CD4-positive, CD25-positive, alpha-beta regulatory T cell (primary cell): ENCODE data around the gene TEKT4. TPM values are rescaled to one million over a fixed set of nuclear protein-coding genes. Genes with fewer than 3 reads are reported as not detected.
"Not testable (repeated sequence)": the region's sequence is repeated elsewhere in the genome, so short reads cannot be mapped to it uniquely, and the experiment has no call there.

Experiments
- ATAC-seq, 2 donors: fragments of 150-1000 bp; cut with Tn5 transposase; one replicate each; pipeline ENCODE4 v1.10.0; 2021; ENCODE audit warnings: low read depth in 2 of 2, moderate number of reproducible peaks in 2 of 2, moderate library complexity in 1 of 2
- DNase-seq, 3 donors: peaks; one replicate each; pipeline versions ENCODE4 v3.0.0 to v3.0.0-alpha.2; 2012 to 2022; ENCODE audit warnings: mixed read lengths in 1 of 3
- H3K27ac ChIP-seq: one replicate; pipeline ENCODE4 v1.7.0; 2013; ENCODE audit warnings: mild to moderate bottlenecking, low read length; ENCODE audit not compliant: insufficient read depth, poor library complexity, severe bottlenecking
- H3K27me3 ChIP-seq: one replicate; pipeline ENCODE4 v1.7.0; 2013; ENCODE audit warnings: low read length; ENCODE audit not compliant: control insufficient read depth, insufficient read depth
- H3K36me3 ChIP-seq: one replicate; pipeline ENCODE4 v1.7.0; 2013; ENCODE audit warnings: mild to moderate bottlenecking, low read length, moderate library complexity; ENCODE audit not compliant: control insufficient read depth, insufficient read depth
- H3K4me1 ChIP-seq: 2 replicates; pipeline ENCODE4 v1.7.0; 2013; ENCODE audit warnings: mild to moderate bottlenecking, low read length; ENCODE audit not compliant: insufficient read depth, control insufficient read depth, poor library complexity, severe bottlenecking
- H3K4me3 ChIP-seq: one replicate; pipeline ENCODE4 v1.7.0; 2013; ENCODE audit warnings: low read depth, mild to moderate bottlenecking, low read length, moderate library complexity
- H3K9me3 ChIP-seq, 2 experiments: 1 replicate in 1 of 2; 2 replicates in 1 of 2; pipeline ENCODE4 v1.7.0; 2013; ENCODE audit warnings: low read length in 2 of 2, mild to moderate bottlenecking in 1 of 2, moderate library complexity in 1 of 2; ENCODE audit not compliant: control insufficient read depth in 2 of 2
- H3K27ac Mint-ChIP-seq, 3 donors: one replicate each; pipeline ENCODE4 v1.8.0; 2020 to 2022; ENCODE audit warnings: mild to moderate bottlenecking in 3 of 3, mixed read lengths in 3 of 3, moderate library complexity in 2 of 3
- H3K27me3 Mint-ChIP-seq: one replicate; pipeline ENCODE4 v1.8.0; 2022; ENCODE audit warnings: mild to moderate bottlenecking, mixed read lengths
- H3K36me3 Mint-ChIP-seq: one replicate; pipeline ENCODE4 v1.8.0; 2020; ENCODE audit warnings: mixed read lengths
- H3K4me1 Mint-ChIP-seq, 4 donors: one replicate each; pipeline ENCODE4 v1.8.0; 2020 to 2022; ENCODE audit warnings: mixed read lengths in 4 of 4, mild to moderate bottlenecking in 1 of 4
- H3K4me3 Mint-ChIP-seq, 4 donors: one replicate each; pipeline ENCODE4 v1.8.0; 2020 to 2022; ENCODE audit warnings: mild to moderate bottlenecking in 4 of 4, mixed read lengths in 4 of 4, moderate library complexity in 3 of 4
- H3K9me3 Mint-ChIP-seq, 7 donors: one replicate each; pipeline ENCODE4 v1.8.0; 2020 to 2022; ENCODE audit warnings: mixed read lengths in 7 of 7, mild to moderate bottlenecking in 3 of 7, moderate library complexity in 2 of 7
- polyA plus RNA-seq, 4 donors: library from polyadenylated mRNA; unstranded; fragments of 300-500 nt; fragmentation: Illumina TruSeq; gene quantifications; one replicate each; pipeline ENCODE4 v1.2.3, GENCODE V29; 2021
- total RNA-seq: library from RNA; stranded (reverse); gene quantifications from one replicate; pipeline ENCODE4 v1.2.3, GENCODE V29; 2022

Gene TEKT4
- total and polyA plus RNA-seq, 5 donors from 2014 or later, result not detected

DNA sequence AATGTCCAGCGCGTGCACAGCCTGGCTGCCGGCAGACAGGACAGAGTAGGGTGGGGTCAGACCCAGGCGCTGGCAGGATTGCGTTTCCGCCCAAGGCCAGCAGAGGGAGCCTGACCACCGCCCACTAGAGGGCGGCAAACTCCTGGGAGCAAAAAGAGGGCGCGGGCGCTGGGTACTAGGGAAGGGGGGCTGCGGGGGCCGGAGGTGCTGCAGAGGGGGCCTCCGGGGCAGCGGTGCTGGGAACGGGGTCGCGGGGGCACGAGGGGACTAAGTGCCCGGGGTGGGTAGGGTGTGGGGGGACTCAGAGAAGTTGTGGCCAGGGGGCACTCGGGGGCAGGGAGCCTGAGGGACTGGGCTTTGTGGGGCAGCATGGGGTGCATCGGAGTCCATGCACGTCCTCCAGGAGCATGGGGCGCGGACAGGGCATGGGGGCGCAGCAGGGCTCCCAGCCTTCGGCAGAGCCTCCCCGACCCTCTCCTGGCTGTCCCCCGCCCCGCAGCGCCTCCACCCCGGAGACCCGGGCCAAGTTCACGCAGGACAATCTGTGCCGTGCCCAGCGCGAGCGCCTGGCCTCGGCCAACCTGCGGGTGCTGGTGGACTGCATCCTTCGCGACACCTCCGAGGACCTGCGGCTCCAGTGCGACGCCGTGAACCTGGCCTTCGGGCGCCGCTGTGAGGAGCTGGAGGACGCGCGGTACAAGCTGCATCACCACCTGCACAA lies 3.2 kb downstream of the TEKT4 start:
- Mint-ChIP-seq H3K27me3 (no peaks in the 10 kb centered on the region), H3K36me3 (no peaks in the 10 kb centered on the region), H3K4me3 (no peak overlapping the region), H3K9me3 (peaks cover 0 to 1% (median 0%) of the 10 kb centered on the region in 7 donors), H3K27ac (no peak overlapping the region), H3K4me1 (peaks cover 0 to 5% (median 0%) of the 10 kb centered on the region in 4 donors)
- no peaks in the 10 kb centered on the region for H3K36me3 ChIP-seq
- DNase-seq, result peak; percentile 17 to 59 (median 42)
- H3K4me1 ChIP-seq, result no peaks in the 10 kb centered on the region
- H3K27ac ChIP-seq, result no peak overlapping the region
- no peak overlapping the region for H3K4me3 ChIP-seq
- ATAC-seq, result peak; percentile 56 to 68
- no peaks in the 10 kb centered on the region for H3K27me3 ChIP-seq
- H3K9me3 ChIP-seq, result no peaks in the 10 kb centered on the region

DNA sequence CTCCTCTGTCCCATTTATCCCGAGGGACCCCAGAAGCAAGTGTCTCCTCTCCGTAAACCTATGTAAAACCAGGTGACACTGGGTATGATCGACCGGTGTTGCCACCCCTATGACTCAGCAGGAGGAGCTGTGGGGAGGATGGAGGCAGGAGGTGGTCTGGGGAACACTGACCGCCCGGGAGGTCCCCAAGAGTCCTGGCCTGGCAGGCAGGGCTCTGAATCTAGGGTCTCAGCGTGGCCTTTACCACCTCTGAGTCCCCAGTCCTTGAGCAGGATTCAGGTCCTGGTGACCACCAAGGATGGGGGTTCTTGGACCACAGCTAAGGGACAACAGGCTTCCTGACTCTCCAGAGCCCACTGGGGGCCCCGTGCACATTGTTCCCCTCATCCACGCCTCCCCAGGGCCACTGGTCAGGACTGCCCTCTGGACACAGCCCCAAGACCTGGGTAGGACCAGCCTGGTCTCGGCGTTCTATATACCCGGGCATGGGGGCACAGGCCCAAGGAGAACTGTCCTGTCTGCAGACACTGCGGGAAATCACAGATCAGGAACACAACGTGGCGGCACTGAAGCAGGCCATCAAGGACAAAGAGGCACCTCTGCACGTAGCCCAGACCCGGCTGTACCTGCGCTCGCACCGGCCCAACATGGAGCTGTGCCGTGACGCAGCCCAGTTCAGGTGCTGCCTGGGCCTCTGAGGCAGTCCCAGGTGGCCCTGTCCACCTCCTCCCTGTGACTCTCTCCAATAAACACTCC lies 4.0 kb downstream of the TEKT4 start:
- Mint-ChIP-seq H3K36me3 (no peaks in the 10 kb centered on the region), H3K9me3 (peaks cover 0 to 1% (median 0%) of the 10 kb centered on the region in 7 donors), H3K27me3 (no peaks in the 10 kb centered on the region), H3K4me1 (peaks cover 0 to 5% (median 0%) of the 10 kb centered on the region in 4 donors), H3K4me3 (no peak overlapping the region), H3K27ac (no peak overlapping the region)
- Histone ChIP-seq H3K36me3 (no peaks in the 10 kb centered on the region), H3K4me3 (no peak overlapping the region), H3K4me1 (no peaks in the 10 kb centered on the region), H3K9me3 (no peaks in the 10 kb centered on the region), H3K27me3 (no peaks in the 10 kb centered on the region), H3K27ac (no peak overlapping the region)
- ATAC-seq (no peak), DNase-seq (no peak)

DNA sequence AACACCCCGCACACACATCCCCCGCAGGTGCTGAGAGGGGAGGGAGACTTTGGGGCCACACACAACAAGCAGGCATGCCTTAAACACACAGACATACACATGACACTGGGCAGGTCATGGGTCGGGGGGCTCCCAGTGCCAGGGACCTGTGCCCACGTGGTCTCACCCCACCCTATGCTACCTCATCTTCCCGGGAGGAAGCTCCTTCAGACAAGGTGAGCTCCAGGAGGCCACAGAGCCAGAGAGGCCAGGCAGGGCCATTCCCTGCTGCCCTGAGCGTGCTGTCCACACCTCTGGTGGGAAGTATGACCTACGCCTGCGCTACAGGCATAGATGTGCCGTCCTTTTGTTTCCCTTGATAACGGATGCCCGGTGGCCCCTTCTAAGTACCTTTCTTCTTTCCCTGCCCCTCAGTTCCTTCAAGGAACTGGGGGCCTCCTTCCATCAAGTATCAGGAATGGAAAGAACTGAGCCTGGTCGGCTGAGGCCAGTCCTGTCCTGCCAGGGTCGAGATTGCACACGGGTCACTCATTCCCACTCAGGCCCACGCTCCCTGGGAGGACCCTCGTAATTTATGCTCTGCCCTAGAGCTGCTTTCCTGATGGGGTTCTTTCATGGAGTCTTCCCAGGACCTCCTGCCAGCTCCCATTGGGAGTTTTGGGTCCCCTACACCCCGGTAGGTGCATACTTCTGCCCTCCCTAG lies 4.7 kb downstream of the TEKT4 start:
- Mint-ChIP-seq H3K4me1 (peaks cover 0 to 5% (median 0%) of the 10 kb centered on the region in 4 donors), H3K4me3 (no peak overlapping the region), H3K36me3 (no peaks in the 10 kb centered on the region), H3K9me3 (peaks cover 0 to 1% (median 0%) of the 10 kb centered on the region in 7 donors), H3K27ac (no peak overlapping the region), H3K27me3 (no peaks in the 10 kb centered on the region)
- no peaks in the 10 kb centered on the region for H3K36me3 ChIP-seq
- H3K4me1 ChIP-seq, result no peaks in the 10 kb centered on the region
- no peaks in the 10 kb centered on the region for H3K9me3 ChIP-seq
- H3K27me3 ChIP-seq, result no peaks in the 10 kb centered on the region
- H3K4me3 ChIP-seq, result no peak overlapping the region
- no peak for ATAC-seq
- no peak for DNase-seq
- H3K27ac ChIP-seq, result no peak overlapping the region

DNA sequence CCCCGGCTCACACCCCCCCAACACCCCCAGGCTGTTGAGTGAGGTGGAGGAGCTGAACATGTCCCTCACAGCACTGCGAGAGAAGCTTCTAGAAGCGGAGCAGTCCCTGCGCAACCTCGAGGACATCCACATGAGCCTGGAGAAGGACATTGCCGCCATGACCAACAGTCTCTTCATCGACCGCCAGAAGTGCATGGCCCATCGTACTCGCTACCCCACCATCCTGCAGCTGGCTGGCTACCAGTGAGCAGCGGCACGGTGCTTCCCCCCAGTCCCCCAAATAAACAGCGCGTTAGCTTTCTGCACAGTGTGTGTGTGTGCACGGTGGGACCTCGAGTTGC lies 5.3 kb downstream of the TEKT4 start:
- Mint-ChIP-seq H3K36me3 (no peaks in the 10 kb centered on the region), H3K9me3 (peaks cover 0 to under 1% (median 0%) of the 10 kb centered on the region in 7 donors)

DNA sequence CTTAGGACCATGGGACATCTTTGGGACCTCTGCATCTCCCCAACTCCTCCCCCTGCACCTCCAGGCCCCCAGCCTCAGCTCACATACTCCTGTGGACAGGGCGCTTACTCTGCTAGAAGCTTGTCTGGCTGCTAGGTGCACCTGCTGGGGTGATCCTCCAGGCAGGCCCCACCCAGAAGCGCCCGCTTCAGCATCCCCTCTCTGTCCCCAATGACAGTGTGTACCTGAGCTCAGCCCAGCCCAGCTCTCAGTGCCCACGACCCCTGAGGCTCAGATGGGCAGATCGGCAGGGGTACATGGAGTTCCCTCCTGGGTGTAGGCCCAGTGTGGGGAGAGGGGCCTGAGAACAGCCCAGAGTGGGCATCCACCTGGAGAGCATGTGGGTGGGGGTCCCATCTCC lies 5.9 kb downstream of the TEKT4 start:
- Histone ChIP-seq H3K9me3 (no peaks in the 10 kb centered on the region), H3K27me3 (no peaks in the 10 kb centered on the region), H3K4me1 (no peaks in the 10 kb centered on the region), H3K27ac (no peak overlapping the region), H3K36me3 (no peaks in the 10 kb centered on the region), H3K4me3 (no peak overlapping the region)
- DNase-seq (no peak), ATAC-seq (no peak)
- Mint-ChIP-seq H3K9me3 (no peaks in the 10 kb centered on the region), H3K27me3 (peaks cover 5% of the 10 kb centered on the region), H3K4me3 (no peak overlapping the region), H3K4me1 (peaks cover 0 to 5% (median 0%) of the 10 kb centered on the region in 4 donors), H3K36me3 (no peaks in the 10 kb centered on the region), H3K27ac (no peak overlapping the region)

More for the DNA sequence above, 5.3 kb downstream of the TEKT4 start:
- no peak overlapping the region for H3K4me3 ChIP-seq
- no peak overlapping the region for H3K27ac Mint-ChIP-seq
- no peaks in the 10 kb centered on the region for H3K36me3 ChIP-seq
- H3K27me3 ChIP-seq, result no peaks in the 10 kb centered on the region
- H3K4me1 Mint-ChIP-seq, result peaks cover 0 to 5% (median 0%) of the 10 kb centered on the region in 4 donors
- no peak overlapping the region for H3K27ac ChIP-seq
- H3K9me3 ChIP-seq, result no peaks in the 10 kb centered on the region
- H3K4me1 ChIP-seq, result no peaks in the 10 kb centered on the region
- H3K27me3 Mint-ChIP-seq, result no peaks in the 10 kb centered on the region
- ATAC-seq, result no peak
- DNase-seq, result no peak
- no peak overlapping the region for H3K4me3 Mint-ChIP-seq

DNA sequence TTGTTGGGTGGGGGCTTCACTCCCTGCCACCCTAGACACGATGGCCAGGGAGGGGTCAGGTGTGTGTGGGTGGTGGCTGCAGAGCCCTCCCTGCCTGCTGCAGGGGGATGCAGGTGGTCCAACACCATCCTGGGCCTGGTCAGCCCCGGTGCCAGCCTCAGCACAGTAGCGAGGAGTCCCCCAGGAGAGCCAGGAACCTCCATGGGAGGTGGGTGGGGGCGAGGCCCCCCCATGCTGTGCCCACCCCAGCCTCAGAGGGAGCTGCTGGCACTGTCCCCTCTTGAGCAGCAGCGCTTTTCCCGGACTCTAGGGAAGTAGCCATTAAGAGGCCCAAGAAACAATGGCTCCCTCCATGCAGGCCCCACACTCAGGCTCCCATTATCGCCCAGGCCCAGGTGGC lies 7.3 kb downstream of the TEKT4 start:
- H3K9me3 ChIP-seq, H3K4me3 ChIP-seq, H3K36me3 ChIP-seq, H3K27me3 Mint-ChIP-seq, H3K4me1 Mint-ChIP-seq, H3K4me3 Mint-ChIP-seq, H3K4me1 ChIP-seq, H3K9me3 Mint-ChIP-seq, H3K27ac Mint-ChIP-seq, H3K36me3 Mint-ChIP-seq, ATAC-seq, H3K27me3 ChIP-seq, H3K27ac ChIP-seq, DNase-seq: not testable (repeated sequence)

DNA sequence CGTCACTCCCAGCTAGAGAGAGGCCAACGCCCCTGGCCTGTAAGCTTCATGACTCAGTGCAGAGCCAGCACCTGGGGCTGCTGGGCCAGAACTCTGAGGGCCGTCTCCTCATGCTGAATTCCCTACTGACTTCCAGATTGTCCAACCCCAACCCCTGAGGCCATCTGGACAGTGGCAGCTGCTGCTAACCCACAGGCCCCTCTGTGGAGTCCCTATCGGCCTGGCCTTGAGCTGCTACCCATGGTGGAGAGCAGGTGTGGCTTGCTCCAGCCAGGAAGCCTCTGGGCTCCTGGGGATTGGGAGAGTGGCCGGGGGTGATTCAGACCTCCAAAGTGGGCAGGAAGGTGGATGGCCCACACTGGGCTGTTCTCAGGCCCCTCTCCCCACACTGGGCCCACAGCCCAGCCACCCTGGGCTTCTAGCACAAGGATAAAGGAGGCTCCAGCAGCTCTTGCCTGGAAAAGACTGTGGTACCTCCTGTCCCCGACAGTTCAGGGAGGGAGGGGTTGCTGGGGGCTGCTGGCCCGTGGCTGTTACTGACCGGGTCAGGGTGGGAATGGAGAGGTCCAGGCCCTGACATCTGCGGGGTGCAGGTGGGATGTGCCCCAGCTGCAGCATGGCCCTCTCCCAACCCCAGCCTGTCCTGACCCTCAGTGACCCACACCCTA lies 8.2 kb downstream of the TEKT4 start:
- H3K27ac ChIP-seq, result no peak overlapping the region
- H3K9me3 ChIP-seq, result no peaks in the 10 kb centered on the region
- H3K36me3 ChIP-seq, result no peaks in the 10 kb centered on the region
- Mint-ChIP-seq H3K27ac (no peak overlapping the region), H3K9me3 (peaks cover 0 to 10% (median 0%) of the 10 kb centered on the region in 7 donors), H3K4me3 (no peak overlapping the region), H3K36me3 (no peaks in the 10 kb centered on the region), H3K4me1 (no peaks in the 10 kb centered on the region), H3K27me3 (peaks cover 6% of the 10 kb centered on the region)
- no peaks in the 10 kb centered on the region for H3K27me3 ChIP-seq
- no peaks in the 10 kb centered on the region for H3K4me1 ChIP-seq
- no peak for DNase-seq
- H3K4me3 ChIP-seq, result no peak overlapping the region
- no peak for ATAC-seq
